Right ventricle myocardium inferior (tissue), 1 donor: ENCODE measurements around the gene SDE2. TPM values are rescaled to one million over a fixed set of nuclear protein-coding genes. Genes with fewer than 3 reads are reported as not detected.
"Not testable (repeated sequence)": the region's sequence is repeated elsewhere in the genome, so short reads cannot be mapped to it uniquely, and the experiment has no call there.

Experiments
- ATAC-seq: fragments of 200-7000 bp; cut with Tn5 transposase; one replicate; pipeline ENCODE4 v1.9.1; 2020; ENCODE audit warnings: mild to moderate bottlenecking, moderate library complexity
- DNase-seq: peaks from one replicate; pipeline ENCODE4 v3.0.0; 2021; ENCODE audit errors: missing footprints
- intact Hi-C: fragments of 100-400 bp; cut with DNase I; formaldehyde crosslinking; loops from one replicate; pipeline ENCODE4 v1.11.0; 2022
- total RNA-seq: library from RNA; stranded (reverse); fragmentation: NEBNext Ultra II Directional; extraction: Animal tissue kit (Norgen Biotek cat#: 25700); gene quantifications from one replicate; pipeline ENCODE4 v1.2.1, GENCODE V29; 2021
- donor health status: DM: no; HTN: yes; CAD: no; lungs with severe emphysema.

Gene SDE2
- total RNA-seq, 1 donor from 2014 or later = 11.7 TPM

DNA sequence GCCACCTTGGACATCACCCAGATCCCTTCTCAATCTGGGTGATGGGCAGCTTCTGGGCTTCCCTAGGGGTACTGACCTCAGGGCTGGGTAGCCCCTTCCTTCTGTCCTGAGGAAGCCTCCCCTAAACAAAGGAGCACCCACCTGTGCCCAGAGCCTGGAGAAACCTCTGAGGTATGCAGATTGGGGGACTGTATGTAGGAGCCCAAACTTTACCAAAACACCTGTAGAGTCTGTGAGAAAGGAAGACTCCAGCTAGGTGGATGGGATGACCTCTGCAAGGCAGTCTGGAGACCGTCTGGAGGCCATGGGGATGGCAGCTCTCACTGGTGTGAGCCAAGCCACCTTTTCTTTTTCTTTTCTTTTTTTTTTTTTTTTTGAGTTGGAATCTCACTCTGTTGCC lies 44.4 kb downstream of the SDE2 start:
- intact Hi-C loops = no loop called here
- ATAC-seq (no peak), DNase-seq (no peak)

DNA sequence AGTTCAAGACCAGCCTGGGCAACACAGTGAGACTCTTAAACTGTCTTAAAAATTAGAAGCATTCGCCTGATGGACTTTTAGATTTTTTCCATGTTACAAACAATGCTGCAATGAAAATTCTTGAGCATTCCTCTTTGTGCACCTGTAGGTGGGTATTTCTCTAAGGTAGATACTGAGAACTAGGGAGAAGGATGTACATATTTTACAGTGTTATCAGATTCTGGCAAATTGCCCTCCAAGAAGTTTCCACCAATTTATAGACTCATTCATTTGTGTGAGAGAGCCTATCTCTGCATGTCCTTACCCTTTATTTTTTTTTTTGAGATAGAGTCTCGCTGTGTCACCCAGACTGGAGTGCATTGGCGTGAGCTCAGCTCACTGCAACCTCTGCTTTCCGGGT lies 45.8 kb downstream of the SDE2 start:
- no peak for DNase-seq
- ATAC-seq = no peak
- intact Hi-C loops = no loop called here

DNA sequence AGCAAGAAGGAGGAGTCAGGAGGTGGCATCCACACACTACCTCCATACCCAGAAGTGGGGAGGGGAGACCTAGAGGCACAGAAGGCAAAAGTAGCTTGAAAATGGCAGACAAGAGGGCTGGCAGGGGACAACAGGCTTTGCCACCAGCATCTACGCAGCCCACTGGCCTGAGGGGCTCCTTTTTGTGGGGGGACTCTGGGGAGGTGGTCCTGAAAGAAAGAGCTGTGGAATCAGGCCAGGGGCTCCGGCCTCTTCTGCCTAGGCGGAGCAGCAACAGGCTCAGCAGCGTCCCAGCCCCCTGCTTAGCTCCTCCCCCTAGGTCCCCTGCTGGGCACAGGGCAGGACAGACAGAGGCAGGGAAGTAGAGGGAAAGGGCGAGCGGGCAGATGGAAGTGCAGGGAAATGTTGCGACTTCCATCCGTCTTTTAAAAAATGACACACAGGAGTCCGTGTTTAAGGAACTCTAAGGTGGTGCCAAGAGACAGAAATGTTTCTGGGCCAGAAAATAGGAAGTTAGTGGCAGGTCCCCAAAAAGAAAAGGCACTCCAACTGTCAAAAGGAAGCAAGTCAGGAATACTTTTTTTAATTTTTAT lies 48.1 kb downstream of the SDE2 start:
- no peak for DNase-seq
- no peak for ATAC-seq
- intact Hi-C loops = no loop called here

DNA sequence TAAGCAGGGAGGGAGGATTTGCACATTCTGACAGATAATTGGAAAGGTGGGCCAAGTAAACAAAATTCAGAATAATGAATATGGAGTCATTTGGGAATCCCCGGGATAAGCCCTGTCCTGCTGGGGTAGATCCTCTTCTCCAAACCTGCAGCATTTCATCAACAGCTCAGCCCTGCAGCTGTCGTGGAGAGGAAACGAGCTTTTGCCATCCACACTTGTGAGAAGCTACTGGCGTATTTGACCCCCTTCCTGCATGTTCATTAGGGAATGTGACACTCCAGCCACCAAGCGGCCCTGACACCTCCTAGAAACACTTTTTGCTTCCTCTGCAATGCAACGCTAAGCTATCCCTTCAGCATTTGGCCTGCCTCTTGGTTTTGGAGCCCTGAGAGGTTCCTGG lies 50.1 kb downstream of the SDE2 start:
- ATAC-seq = no peak
- intact Hi-C loops = no loop called here
- DNase-seq = no peak

DNA sequence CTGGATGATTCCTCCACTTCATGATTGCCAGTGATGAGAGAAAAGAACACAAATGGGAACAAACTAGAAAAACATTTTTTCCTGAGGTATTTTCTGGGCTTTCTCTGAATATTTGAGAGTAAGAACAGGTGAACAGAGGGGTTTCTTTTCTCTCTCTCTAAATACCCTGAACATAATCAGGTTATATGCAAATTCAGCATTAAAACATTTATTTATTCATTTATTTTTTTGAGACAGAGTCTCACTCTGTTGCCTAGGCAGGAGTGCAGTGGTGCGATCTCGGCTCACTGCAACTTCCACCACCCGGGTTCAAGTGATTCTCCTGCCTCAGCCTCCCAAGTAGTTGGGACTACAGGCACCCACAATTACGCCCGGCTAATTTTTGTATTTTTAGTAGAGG lies 52.3 kb downstream of the SDE2 start:
- no peak for ATAC-seq
- intact Hi-C loops = no loop called here
- DNase-seq = no peak

DNA sequence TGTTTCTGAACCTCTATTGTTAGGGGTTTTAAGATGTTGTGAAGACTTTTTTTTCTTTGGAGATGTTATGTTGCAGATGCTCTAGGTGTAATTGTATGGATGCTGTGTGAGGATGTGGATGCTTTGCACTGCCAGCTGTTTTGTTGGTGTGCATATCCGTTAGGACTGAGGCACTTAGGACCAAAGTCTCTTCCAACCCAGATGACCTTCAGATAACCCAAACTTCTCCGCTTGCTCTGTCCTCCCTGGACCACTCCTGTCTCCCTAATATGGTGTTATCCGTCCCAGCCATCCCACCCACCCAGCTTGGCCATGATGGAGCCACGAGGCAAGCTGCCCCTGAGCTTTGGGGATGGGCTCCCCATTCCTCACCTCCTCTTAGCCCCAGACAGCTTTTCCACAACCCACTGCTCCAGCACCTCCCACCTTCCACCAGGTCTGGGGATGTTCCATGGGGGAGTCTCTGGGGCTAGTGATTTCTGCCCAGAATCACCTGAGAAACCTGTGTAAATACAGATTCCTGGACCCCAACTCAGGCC lies 53.0 kb downstream of the SDE2 start:
- ATAC-seq (no peak), DNase-seq (no peak)
- intact Hi-C loops = no loop called here

DNA sequence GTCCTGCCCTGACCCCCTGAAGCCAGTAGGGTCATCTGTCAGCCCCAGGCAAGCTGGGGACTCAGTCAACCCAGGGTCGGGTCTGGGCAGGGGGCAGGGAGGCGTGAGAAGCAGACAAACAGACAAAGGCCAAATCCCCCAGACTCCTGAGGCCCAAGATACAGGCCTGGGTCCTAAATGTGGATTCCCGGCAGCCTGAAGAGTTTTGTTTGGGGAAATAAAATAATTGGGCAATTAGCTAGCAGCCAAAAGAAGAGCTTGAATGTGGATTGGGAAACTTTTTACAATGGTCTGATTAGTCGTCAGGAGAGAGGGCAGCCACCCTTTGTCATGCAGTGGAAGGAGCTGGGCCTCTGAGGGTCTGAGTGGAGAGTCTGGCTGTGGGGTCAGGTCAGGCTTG lies 53.6 kb downstream of the SDE2 start:
- DNase-seq (no peak), ATAC-seq (no peak)
- intact Hi-C loops = no loop called here

DNA sequence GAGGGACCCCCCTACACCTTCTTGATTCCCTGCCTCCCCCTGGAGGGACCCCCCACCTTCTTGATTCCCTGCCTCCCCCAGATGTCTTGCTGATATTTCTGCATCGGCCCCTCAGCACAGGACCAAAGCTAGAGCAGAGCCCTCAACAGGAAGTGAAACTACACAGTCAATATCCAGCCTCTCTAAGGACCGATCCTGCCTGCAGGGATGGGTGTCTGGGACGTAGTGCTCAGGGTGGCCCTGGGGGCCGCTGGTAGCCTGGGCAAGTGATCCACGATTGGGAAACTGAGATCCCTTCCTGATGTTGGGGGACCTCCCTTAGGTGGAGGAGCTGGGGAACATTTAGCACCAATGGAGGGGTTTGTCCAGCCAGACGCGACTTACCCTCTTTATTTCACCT lies 54.2 kb downstream of the SDE2 start:
- ATAC-seq (no peak), DNase-seq (no peak)
- intact Hi-C loops = no loop called here

DNA sequence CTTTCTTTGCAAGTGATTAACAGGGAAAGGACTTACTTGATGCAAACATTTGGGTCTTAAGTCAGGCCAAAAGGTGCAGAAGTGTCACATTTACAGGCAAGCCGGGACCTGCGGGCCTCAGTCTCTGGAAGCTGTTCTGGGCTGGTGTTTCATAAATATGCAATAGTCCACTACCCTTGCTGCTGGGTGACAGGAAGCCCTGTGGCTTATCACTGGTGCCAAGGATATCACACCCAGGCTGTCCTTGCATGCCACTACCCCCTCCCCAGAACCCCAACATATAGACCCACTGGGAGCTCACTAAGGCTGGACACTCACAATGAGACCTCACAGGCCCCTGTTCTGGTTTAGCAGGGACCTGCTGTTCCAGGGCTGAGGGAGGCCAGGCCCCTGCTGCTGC lies 54.8 kb downstream of the SDE2 start:
- no peak for DNase-seq
- ATAC-seq = no peak
- intact Hi-C loops = no loop called here

DNA sequence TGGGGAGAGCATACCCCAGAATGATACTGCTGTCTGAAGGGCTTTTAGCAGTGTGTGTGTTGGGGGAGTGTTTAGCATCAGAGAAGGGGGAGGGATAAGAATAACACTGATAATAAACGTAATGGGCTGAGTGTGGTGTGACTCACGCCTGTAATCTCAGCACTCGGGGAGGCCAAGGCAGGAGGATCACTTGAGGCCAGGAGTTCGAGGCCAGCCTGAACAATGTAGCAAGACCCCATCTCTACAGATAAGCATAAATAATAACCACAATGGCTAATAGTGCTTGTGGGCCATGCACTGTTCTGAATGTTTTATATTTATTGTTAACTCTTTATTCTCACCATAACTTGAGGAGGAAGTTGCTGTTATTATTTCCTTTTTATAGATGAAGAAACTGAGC lies 55.6 kb downstream of the SDE2 start:
- no peak for ATAC-seq
- intact Hi-C loops = no loop called here
- no peak for DNase-seq

DNA sequence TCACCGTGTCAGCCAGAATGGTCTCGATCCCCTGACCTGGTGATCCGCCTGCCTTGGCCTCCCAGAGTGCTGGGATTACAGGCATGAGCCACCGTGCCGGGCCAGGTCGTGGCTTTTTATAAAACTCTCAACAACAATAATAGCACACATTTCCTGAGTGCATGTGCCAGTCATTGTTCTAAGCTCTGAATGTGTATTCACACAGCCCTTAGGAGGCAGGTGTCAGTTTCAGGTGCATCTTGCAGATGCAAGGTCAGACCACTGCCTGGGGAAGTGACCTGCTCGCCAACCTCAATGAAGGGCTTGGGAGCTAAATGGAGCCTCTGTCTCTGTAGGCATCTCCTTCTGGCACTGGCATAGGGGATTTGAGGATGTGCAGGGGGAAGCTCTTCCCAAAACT lies 56.6 kb downstream of the SDE2 start:
- intact Hi-C loops = no loop called here
- DNase-seq (no peak), ATAC-seq (no peak)

DNA sequence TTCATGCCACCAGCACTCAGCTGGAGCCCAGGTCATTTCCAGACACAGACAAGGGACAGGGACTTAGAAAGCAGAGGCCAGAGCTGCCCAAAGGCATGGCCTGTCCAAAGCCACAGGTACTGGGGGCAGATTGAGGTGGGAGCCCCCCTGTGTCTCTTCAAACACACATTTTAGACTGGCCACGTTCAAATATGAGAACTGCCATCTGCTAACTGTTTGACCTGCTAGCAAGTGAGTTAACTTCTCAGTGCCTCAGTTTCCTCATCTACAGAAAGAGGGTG lies 57.3 kb downstream of the SDE2 start:
- intact Hi-C loops = no loop called here
- ATAC-seq = no peak
- DNase-seq = no peak

DNA sequence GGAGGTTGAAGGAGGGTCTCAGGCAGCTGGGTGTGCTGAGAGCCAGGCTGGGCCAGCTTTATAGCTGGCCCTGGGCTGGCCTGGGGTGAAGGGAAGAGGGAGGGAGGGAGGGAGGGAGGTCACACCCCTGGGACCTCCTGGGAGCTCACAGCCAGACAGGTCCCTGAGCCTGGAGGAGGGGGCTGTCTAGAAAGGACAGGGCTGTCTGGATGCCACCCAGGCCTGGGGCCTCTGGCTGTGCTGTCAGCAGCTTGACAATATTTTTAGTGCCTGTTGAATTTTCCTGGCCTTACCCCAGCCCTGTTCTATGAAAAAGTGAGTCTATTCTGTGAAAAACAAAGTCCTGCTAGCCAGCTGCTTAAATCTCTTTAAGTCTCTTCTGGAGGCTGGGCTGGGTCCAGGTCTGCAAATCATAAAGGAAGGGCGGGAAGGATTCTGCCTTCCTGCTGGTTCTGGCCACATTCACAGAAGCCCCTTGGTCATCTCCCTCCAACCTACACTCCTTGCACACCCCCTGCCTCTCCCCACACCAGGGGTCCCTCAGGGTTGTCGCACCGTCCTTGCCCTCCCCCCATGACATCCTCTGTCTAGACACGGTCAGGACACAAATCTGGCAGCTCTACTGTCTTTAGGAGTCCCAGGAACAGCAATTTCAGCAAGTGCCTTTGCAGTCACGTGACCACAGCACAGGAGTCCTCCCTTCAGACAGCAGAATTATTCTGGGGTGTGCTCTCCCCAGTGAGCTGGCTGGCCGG lies 57.8 kb downstream of the SDE2 start, which contains the start of gene LEFTY2:
Gene LEFTY2, minus strand, starts transcription at position 34 of the 755 bp plus-strand sequence. CDS start 80 bp downstream, outside the sequence.
- DNase-seq (no peak), ATAC-seq (peak; percentile 43)
- intact Hi-C loops = no loop called here

DNA sequence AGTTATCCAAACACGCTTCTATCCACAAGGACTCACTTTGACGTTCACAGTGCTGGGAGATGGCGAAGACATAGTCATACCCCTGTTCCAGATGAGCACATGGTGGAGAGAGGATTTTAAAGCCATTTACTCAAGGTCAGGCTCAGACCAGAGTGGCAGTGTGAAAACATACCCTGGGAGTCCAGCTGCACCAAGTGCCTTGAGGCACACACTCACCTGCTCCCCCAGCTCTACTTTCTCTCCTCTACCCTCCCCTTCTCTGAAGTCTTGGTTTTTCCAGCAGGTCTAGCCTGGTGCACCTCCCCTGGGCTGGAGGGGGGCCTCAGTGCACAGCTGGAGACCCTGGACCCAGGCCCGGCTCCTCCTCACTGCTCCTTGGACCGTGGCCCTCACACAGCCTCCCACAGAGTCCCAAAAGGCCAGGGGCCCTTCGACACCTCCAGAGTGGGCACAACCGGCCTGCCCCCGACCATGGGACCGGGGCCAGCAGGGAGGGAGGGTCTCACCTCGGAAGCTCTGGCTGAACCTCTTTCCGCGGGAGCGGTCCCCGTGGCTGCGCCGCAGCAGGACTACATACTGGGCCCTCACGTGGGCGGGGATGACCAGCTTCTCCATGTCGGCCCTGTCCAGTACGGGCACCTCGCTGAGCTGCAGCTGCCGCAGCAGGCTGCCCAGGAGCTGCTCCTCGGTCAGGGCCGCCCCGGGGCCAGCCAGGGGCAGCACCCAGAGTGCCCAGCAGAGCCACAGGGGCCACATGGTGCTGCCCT lies 58.6 kb downstream of the SDE2 start:
- peak; percentile 40 for ATAC-seq
- DNase-seq = no peak
- intact Hi-C loops = no loop called here

DNA sequence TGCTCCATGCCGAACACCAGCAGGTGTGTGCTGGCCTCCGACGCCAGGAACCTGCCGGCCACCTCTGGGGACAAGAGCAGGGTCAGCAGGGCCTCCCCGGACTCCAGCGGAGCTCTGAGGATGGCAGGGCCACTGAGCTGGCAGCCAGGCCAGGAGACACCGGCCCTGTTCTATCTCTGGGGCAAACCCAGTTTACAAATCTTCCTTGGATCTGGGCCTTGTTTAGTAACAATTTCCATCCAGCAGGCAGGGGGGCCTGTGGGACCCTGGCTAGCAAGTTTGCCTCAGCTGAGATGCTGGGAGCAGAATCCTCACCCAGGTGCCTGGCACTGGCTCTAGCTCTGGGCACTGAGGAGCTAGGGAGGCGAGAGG lies 59.2 kb downstream of the SDE2 start:
- intact Hi-C loops, DNase-seq, ATAC-seq: not testable (repeated sequence)

DNA sequence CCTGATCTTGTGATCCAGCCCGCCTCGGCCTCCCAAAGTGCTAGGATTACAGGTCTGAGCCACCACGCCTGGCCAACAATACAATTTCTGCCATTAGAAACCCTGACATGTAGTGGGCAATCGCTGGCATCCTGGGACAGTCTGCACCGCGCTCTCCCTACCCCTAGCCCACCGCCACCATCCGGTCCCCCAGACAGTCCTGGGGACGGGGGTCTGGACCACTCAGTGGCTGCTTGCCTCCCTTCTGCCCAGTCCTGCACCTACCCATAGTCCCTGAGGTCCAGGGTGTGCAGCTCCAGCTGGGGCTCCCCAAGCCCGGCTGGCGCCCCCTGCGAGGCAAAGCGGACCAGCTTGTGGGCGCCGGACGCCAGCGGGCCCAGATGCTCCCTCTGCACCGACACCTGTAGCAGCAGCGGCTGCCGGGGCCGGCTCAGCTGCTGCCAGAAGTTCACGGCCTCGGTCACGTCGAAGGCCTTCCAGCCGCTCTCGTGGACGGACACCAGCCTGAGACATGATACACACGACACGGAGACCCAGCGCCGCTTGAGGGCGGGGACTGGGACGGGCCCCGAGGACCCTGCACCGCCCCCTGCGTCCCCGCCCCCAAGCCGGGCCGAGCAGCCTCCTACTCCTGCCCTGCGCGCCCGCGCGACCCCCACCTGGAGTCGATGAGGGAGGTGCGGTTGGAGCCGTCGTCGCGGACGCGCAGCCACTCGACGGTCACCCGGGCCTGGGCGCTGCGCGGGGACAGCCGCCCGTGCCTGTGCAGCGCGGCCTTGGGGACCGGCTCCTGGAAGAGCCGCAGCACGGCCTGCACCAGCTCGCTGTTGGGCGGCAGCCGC lies 59.8 kb downstream of the SDE2 start:
- DNase-seq, intact Hi-C loops, ATAC-seq: not testable (repeated sequence)

DNA sequence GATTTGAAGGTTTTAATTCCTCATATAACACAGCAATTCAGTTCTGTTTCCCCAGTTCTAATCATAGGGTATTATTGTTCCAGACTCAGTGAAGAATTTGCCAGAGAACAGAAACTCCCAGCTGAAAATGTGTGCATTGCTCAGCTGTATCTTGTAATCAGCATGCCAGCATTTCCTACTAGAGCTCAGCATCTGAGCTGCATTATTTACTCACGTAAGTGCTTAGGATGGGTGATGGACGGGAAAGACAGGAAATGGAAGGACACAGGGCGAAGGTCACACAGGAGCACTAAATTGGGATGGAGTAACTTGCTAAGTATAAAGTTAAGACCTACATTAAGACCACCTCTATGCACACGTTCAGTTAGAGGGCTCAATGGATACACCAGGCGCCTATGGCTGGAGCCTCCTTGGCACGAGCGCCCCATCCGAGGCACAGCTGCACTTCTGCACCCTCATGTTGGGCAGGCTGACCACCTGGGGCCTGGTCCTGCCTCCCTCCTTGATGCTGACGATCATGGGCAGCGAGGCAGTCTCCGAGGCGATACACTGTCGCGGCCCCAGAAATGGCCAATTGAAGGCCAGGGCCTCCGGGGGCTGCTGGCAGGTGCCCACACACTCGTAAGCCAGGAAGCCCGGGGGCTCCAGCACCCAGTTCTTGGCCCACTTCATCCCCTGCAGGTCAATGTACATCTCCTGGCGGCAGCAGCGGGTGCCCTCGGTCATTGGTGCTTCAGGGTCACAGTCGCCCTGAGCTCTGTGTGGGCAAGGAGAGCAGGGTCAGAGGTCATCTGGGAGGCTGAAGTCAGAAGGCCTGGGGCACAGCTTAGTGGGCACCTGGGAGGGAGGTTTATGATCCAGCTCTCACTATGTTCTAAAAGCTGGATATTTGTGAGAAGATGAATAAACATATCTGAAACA lies 61.8 kb downstream of the SDE2 start:
- DNase-seq (no peak), ATAC-seq (no peak)
- intact Hi-C loops = no loop called here

DNA sequence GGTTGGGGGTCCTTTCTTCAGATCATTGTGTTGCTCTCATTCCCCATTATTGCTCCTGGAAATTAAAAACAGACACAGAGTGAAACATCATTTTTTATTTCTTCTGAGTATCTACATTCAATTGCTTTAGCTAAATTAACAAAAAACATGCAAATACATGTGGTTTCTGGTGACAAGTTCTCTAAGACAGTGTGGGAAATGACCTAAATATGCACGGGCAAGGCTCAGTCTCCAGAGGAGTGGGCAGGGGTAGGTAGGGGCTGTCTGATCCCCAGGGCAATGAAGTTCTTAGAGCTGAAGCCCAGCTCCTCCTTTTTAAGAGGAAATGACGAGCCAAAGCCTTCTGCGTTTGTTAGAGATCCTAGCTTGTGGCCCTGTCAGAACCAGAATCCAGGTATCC lies 62.6 kb downstream of the SDE2 start:
- ATAC-seq (no peak), DNase-seq (no peak)
- intact Hi-C loops = no loop called here
